ENCODE data around the gene SMARCC1. TPM values are rescaled to one million over a fixed set of nuclear protein-coding genes. Genes with fewer than 3 reads are reported as not detected.

SMARCC1 gene
- polyA plus RNA-seq, 2 of the 4 experiments (the other 2 are of a cell fraction), result 27.1 to 27.5 TPM

DNA sequence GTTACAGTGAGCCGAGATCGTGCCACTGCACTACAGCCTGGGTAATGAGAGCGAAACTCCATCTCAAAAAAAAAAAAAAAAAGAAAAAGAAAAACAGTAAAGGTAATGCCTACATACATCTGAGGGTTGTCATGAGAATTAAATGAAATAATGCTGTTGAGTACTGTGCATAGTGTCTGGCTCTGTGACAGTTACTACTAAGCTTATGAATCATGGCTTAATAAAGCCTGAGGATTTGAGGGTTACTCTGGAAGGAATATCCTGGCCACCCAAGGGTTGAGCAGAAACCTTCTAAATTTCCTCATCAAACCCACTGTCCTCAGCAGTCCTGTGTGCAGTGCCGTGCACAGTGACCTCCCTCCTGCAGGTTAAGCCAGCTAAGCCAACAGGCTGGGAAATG is 241.4 kb downstream of the SMARCC1 start:
- TF ChIP-seq ZC3H11A (IDR thresholded peaks at IDR 0.05), result no peak
- TF ChIP-seq, protein P1, sequence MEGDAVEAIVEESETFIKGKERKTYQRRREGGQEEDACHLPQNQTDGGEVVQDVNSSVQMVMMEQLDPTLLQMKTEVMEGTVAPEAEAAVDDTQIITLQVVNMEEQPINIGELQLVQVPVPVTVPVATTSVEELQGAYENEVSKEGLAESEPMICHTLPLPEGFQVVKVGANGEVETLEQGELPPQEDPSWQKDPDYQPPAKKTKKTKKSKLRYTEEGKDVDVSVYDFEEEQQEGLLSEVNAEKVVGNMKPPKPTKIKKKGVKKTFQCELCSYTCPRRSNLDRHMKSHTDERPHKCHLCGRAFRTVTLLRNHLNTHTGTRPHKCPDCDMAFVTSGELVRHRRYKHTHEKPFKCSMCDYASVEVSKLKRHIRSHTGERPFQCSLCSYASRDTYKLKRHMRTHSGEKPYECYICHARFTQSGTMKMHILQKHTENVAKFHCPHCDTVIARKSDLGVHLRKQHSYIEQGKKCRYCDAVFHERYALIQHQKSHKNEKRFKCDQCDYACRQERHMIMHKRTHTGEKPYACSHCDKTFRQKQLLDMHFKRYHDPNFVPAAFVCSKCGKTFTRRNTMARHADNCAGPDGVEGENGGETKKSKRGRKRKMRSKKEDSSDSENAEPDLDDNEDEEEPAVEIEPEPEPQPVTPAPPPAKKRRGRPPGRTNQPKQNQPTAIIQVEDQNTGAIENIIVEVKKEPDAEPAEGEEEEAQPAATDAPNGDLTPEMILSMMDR (IDR thresholded peaks at IDR 0.05), result no peak
- TF ChIP-seq RAD21 (conservative IDR thresholded peaks at IDR 0.05 in 1 of 2, IDR thresholded peaks at IDR 0.05 in 1 of 2), result no peak
- no peak for TF ChIP-seq MYC (IDR thresholded peaks at IDR 0.05; ENCODE audit: borderline replicate concordance, low read length)
- no peak for TF ChIP-seq BHLHE40 (IDR thresholded peaks at IDR 0.05; ENCODE audit: low read depth, low read length)
- TF ChIP-seq KDM1A (IDR thresholded peaks at IDR 0.05; ENCODE audit: low read depth), result no peak
- no peak for TF ChIP-seq KDM5A (IDR thresholded peaks at IDR 0.05)
- TF ChIP-seq JUN (IDR thresholded peaks at IDR 0.05), result no peak
- TF ChIP-seq PHF8 (IDR thresholded peaks at IDR 0.05; ENCODE audit: borderline replicate concordance, low read depth), result no peak
- TF ChIP-seq ZNF302 (CRISPR knock-in tag; IDR thresholded peaks at IDR 0.05), result no peak
- no peak for TF ChIP-seq ZFP36 (IDR thresholded peaks at IDR 0.05; ENCODE audit: borderline replicate concordance, partially characterized antibody)
- no peak for TF ChIP-seq NPAS2 (CRISPR knock-in tag; IDR thresholded peaks at IDR 0.05; ENCODE audit: borderline replicate concordance)
- TF ChIP-seq EHMT2 (IDR thresholded peaks at IDR 0.05; ENCODE audit: low read depth), result no peak
- no peak for TF ChIP-seq FOSL2 (IDR thresholded peaks at IDR 0.05)
- TF ChIP-seq FOSL2 (CRISPR knock-in tag; IDR thresholded peaks at IDR 0.05), result no peak
- TF ChIP-seq, protein P2, sequence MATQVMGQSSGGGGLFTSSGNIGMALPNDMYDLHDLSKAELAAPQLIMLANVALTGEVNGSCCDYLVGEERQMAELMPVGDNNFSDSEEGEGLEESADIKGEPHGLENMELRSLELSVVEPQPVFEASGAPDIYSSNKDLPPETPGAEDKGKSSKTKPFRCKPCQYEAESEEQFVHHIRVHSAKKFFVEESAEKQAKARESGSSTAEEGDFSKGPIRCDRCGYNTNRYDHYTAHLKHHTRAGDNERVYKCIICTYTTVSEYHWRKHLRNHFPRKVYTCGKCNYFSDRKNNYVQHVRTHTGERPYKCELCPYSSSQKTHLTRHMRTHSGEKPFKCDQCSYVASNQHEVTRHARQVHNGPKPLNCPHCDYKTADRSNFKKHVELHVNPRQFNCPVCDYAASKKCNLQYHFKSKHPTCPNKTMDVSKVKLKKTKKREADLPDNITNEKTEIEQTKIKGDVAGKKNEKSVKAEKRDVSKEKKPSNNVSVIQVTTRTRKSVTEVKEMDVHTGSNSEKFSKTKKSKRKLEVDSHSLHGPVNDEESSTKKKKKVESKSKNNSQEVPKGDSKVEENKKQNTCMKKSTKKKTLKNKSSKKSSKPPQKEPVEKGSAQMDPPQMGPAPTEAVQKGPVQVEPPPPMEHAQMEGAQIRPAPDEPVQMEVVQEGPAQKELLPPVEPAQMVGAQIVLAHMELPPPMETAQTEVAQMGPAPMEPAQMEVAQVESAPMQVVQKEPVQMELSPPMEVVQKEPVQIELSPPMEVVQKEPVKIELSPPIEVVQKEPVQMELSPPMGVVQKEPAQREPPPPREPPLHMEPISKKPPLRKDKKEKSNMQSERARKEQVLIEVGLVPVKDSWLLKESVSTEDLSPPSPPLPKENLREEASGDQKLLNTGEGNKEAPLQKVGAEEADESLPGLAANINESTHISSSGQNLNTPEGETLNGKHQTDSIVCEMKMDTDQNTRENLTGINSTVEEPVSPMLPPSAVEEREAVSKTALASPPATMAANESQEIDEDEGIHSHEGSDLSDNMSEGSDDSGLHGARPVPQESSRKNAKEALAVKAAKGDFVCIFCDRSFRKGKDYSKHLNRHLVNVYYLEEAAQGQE (IDR thresholded peaks at IDR 0.05), result no peak
- TF ChIP-seq HOXB13 (CRISPR knock-in tag; IDR thresholded peaks at IDR 0.05; ENCODE audit: low read depth), result no peak
- no peak for TF ChIP-seq CEBPB (IDR thresholded peaks at IDR 0.05)
- TF ChIP-seq POLR2AphosphoS2 (conservative IDR thresholded peaks at IDR 0.05; ENCODE audit: low read length), result no peak
- TF ChIP-seq HEYL (CRISPR knock-in tag; IDR thresholded peaks at IDR 0.05), result no peak
- TF ChIP-seq HOXB5 (CRISPR knock-in tag; IDR thresholded peaks at IDR 0.05), result no peak
- Histone ChIP-seq H3K27ac (no peak overlapping the region), H3K4me1 (no peaks in the 10 kb centered on the region), H3K4me2 (no peak overlapping the region), H3K9me3 (no peaks in the 10 kb centered on the region), H3K4me3 (no peak overlapping the region)
- FAIRE-seq (no peak), ATAC-seq (no peak), DNase-seq (ENCODE audit: low read depth in 1 of 2, low spot score in 1 of 2) (no peak)
- CTCF ChIA-PET, result interaction anchor here (0.9 to 2.2 kb wide), 2 partner anchors 18 kb away, joined by 4 to 11 read pairs; no protein-coding TSS in a partner anchor
- POLR2A ChIA-PET, result no interaction called here
- 97% methylated on average over 3 of the region's 4 CpGs for WGBS (ENCODE audit: missing lambda C conversion rate)

DNA sequence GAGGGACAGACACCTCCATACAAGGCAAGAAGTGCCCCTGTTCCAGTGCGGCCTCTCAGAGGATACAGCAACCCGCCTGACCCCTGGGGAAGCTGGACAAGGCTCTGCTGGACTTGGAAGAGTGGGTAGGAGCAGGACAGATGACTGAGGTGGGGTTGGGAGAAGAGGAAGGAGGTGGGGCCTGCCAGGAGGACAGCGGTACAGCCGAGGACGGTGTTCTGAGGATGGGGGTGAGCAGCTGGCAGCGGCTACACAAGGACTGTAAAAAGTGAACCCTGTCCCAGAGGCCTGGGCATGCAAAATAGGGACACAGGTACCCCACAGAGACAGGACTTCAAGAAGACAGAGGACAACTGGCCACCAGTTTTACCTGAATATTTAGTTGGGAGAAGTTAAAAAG is 244.7 kb downstream of the SMARCC1 start:
- ChIA-PET POLR2A (no interaction called here), CTCF (interaction anchor here (5.2 kb wide), 1 partner anchor 14 kb away, joined by 25 read pairs; no protein-coding TSS in a partner anchor)
- 92% methylated on average over 4 of the region's 6 CpGs for WGBS (ENCODE audit: missing lambda C conversion rate)
- DNase-seq (ENCODE audit: low read depth in 1 of 2, low spot score in 1 of 2) (no peak), ATAC-seq (no peak), FAIRE-seq (no peak)
- Histone ChIP-seq H3K4me1 (no peaks in the 10 kb centered on the region), H3K4me2 (no peak overlapping the region), H3K4me3 (no peak overlapping the region), H3K9me3 (no peaks in the 10 kb centered on the region; the same call in 2 of the 3 replicates), H3K27ac (no peak overlapping the region)
- no peak for TF ChIP-seq TP53 (CRISPR knock-in tag; IDR thresholded peaks at IDR 0.05)
- no peak for TF ChIP-seq FOSB (CRISPR knock-in tag; IDR thresholded peaks at IDR 0.05)
- TF ChIP-seq BHLHE40 (IDR thresholded peaks at IDR 0.05; ENCODE audit: low read depth, low read length), result no peak
- no peak for TF ChIP-seq NFE2L2 (conservative IDR thresholded peaks at IDR 0.05; ENCODE audit: low read length)
- TF ChIP-seq, protein P1 (IDR thresholded peaks at IDR 0.05), result no peak
- TF ChIP-seq, protein P2 (IDR thresholded peaks at IDR 0.05), result no peak
- no peak for TF ChIP-seq RNF2 (IDR thresholded peaks at IDR 0.05; ENCODE audit: borderline replicate concordance, low read depth)
- TF ChIP-seq CBX8 (IDR thresholded peaks at IDR 0.05), result no peak
- no peak for TF ChIP-seq JUN (IDR thresholded peaks at IDR 0.05)
- TF ChIP-seq RFX5 (IDR thresholded peaks at IDR 0.05), result no peak
- no peak for TF ChIP-seq ZC3H11A (IDR thresholded peaks at IDR 0.05)
- TF ChIP-seq POLR2AphosphoS2 (conservative IDR thresholded peaks at IDR 0.05; ENCODE audit: low read length), result no peak

Data from A549 (cell line).